IMR-90 (cell line): ENCODE data around the gene CALN1. TPM values are rescaled to one million over a fixed set of nuclear protein-coding genes. Genes with fewer than 3 reads are reported as not detected.

Source experiments
- ATAC-seq: fragments of 200-7000 bp; cut with Tn5 transposase; 2 replicates; pipeline ENCODE4 v1.9.1; 2020; ENCODE audit warnings: low read depth, mild to moderate bottlenecking, moderate library complexity
- BruUV-seq: library from RNA; stranded (reverse); fragments of 400-500 nt; replicated peaks from 2 replicates; lab custom pipeline; 2021; lab: Mats Ljungman, UMichigan
- CTCF ChIA-PET: fragments of 300-600 bp; formaldehyde crosslinking; extraction: SDS; loops from one replicate; lab custom pipeline; 2021; ENCODE audit warnings: antibody characterized with exemption; lab: Yijun Ruan, JAX
- POLR2A ChIA-PET: fragments of 300-600 bp; sonication (Branson Sonifier 250); formaldehyde crosslinking; loops from one replicate; lab custom pipeline; 2022; ENCODE audit warnings: antibody characterized with exemption; ENCODE audit not compliant: unreplicated experiment; lab: Charles Lee
- DNase-seq: peaks from one replicate; pipeline ENCODE4 v3.0.0; 2013
- H2AFZ ChIP-seq: replicated peaks from 2 replicates; pipeline ENCODE3; 2013; ENCODE audit warnings: low read length, mild to moderate bottlenecking; ENCODE audit not compliant: poor library complexity
- H2AK5ac ChIP-seq: 2 replicates; pipeline ENCODE4 v1.6.1; 2013; ENCODE audit warnings: low read depth, low read length, inconsistent platforms
- H2AK9ac ChIP-seq: replicated peaks from 2 replicates; pipeline ENCODE3; 2013; ENCODE audit warnings: mild to moderate bottlenecking, low read depth, low read length, moderate library complexity; ENCODE audit not compliant: poor library complexity
- H2BK120ac ChIP-seq: 2 replicates; pipeline ENCODE4 v1.6.1; 2013; ENCODE audit warnings: low read depth, low read length, inconsistent platforms
- H2BK15ac ChIP-seq: 3 replicates; pipeline ENCODE4 v1.6.1; 2013; ENCODE audit warnings: low read depth, low read length, inconsistent platforms
- H2BK20ac ChIP-seq: 2 replicates; pipeline ENCODE4 v1.6.1; 2013; ENCODE audit warnings: low read depth, mild to moderate bottlenecking, inconsistent platforms, low read length, moderate library complexity
- H2BK5ac ChIP-seq: 2 replicates; pipeline ENCODE4 v1.6.1; 2013; ENCODE audit warnings: mild to moderate bottlenecking, low read depth, low read length, inconsistent platforms; ENCODE audit not compliant: poor library complexity, severe bottlenecking
- H3K14ac ChIP-seq: replicated peaks from 2 replicates; pipeline ENCODE4 v1.6.1; 2013; ENCODE audit warnings: low read depth, low read length, inconsistent platforms
- H3K18ac ChIP-seq: 2 replicates; pipeline ENCODE4 v1.6.1; 2013; ENCODE audit warnings: low read depth, low read length, control low read depth
- H3K23ac ChIP-seq: 2 replicates; pipeline ENCODE4 v1.6.1; 2013; ENCODE audit warnings: low read depth, low read length, inconsistent platforms
- H3K27ac ChIP-seq: 2 replicates; pipeline ENCODE4 v1.5.1; 2013; ENCODE audit warnings: mild to moderate bottlenecking, control low read depth, low read length; ENCODE audit not compliant: insufficient read depth
- H3K27me3 ChIP-seq: 2 replicates; pipeline ENCODE4 v1.6.1; 2013; ENCODE audit warnings: low read length; ENCODE audit not compliant: control insufficient read depth, insufficient read depth
- H3K36me3 ChIP-seq: 2 replicates; pipeline ENCODE4 v1.6.1; 2013; ENCODE audit warnings: low read length, mixed read lengths; ENCODE audit not compliant: control insufficient read depth, insufficient read depth
- H3K4ac ChIP-seq: 2 replicates; pipeline ENCODE4 v1.6.1; 2013; ENCODE audit warnings: low read depth, low read length, inconsistent platforms
- H3K4me1 ChIP-seq: 2 replicates; pipeline ENCODE4 v1.6.1; 2013; ENCODE audit warnings: low read length, mixed read lengths; ENCODE audit not compliant: control insufficient read depth, insufficient read depth
- H3K4me2 ChIP-seq: 2 replicates; pipeline ENCODE4 v1.6.1; 2013; ENCODE audit warnings: low read depth, mild to moderate bottlenecking, control low read depth, low read length, moderate library complexity
- H3K4me3 ChIP-seq: 2 replicates; pipeline ENCODE4 v1.5.1; 2013; ENCODE audit warnings: low read depth, mild to moderate bottlenecking, control low read depth, low read length, moderate library complexity; ENCODE audit not compliant: insufficient read depth
- H3K56ac ChIP-seq: 2 replicates; pipeline ENCODE4 v1.6.1; 2013; ENCODE audit warnings: low read length, inconsistent platforms; ENCODE audit not compliant: insufficient read depth; ENCODE audit errors: extremely low read depth
- H3K79me1 ChIP-seq, 2 experiments: 2 replicates each; pipeline ENCODE4 v1.6.1; 2013; ENCODE audit warnings: low read length in 2 of 2, inconsistent platforms in 1 of 2, low read depth in 1 of 2
- H3K9ac ChIP-seq: 2 replicates; pipeline ENCODE4 v1.6.1; 2013; ENCODE audit warnings: low read depth, low read length, control low read depth
- H3K9me1 ChIP-seq: 2 replicates; pipeline ENCODE4 v1.6.1; 2013; ENCODE audit warnings: low read length, inconsistent platforms; ENCODE audit not compliant: insufficient read depth
- H3K9me3 ChIP-seq: 2 replicates; pipeline ENCODE4 v1.6.1; 2013; ENCODE audit warnings: low read length; ENCODE audit not compliant: control insufficient read depth, insufficient read depth
- H4K20me1 ChIP-seq: 2 replicates; pipeline ENCODE4 v1.6.1; 2013; ENCODE audit warnings: low read length, inconsistent platforms; ENCODE audit not compliant: insufficient read depth
- H4K5ac ChIP-seq: 2 replicates; pipeline ENCODE4 v1.6.1; 2013; ENCODE audit warnings: mild to moderate bottlenecking, low read depth, low read length, control low read depth
- H4K8ac ChIP-seq, 2 experiments: 2 replicates each; pipeline ENCODE4 v1.6.1; 2013; ENCODE audit warnings: low read depth in 2 of 2, low read length in 2 of 2, control low read depth in 1 of 2, inconsistent platforms in 1 of 2
- H4K91ac ChIP-seq: 2 replicates; pipeline ENCODE4 v1.6.1; 2013; ENCODE audit warnings: low read depth, low read length, inconsistent platforms; ENCODE audit not compliant: insufficient read depth
- BHLHE40 ChIP-seq: fragments of 150-350 bp; IDR thresholded peaks from 2 replicates; pipeline ENCODE4 v1.6.1; 2016; ENCODE audit warnings: mild to moderate bottlenecking, low read depth, low read length
- CEBPB ChIP-seq: IDR thresholded peaks from 2 replicates; pipeline ENCODE4 v1.6.1; 2012; ENCODE audit warnings: low read depth, low read length, improper control_type of control experiment
- CHD1 ChIP-seq: IDR thresholded peaks from 2 replicates; pipeline ENCODE4 v1.6.1; 2012; ENCODE audit warnings: low read depth, low read length, improper control_type of control experiment
- FOS ChIP-seq: fragments of 150-350 bp; IDR thresholded peaks from 2 replicates; pipeline ENCODE4 v1.6.1; 2016; ENCODE audit warnings: low read depth, low read length
- MAFK ChIP-seq: IDR thresholded peaks from 2 replicates; pipeline ENCODE4 v1.6.1; 2012; ENCODE audit warnings: low read depth, low read length, improper control_type of control experiment
- MAZ ChIP-seq: IDR thresholded peaks from 2 replicates; pipeline ENCODE4 v1.6.1; 2012; ENCODE audit warnings: low read depth, mild to moderate bottlenecking, low read length, improper control_type of control experiment, moderate library complexity, borderline replicate concordance
- MXI1 ChIP-seq: IDR thresholded peaks from 2 replicates; pipeline ENCODE4 v1.6.1; 2012; ENCODE audit warnings: low read depth, mild to moderate bottlenecking, low read length, moderate library complexity, borderline replicate concordance
- NFE2L2 ChIP-seq: fragments of 150-350 bp; IDR thresholded peaks from 2 replicates; pipeline ENCODE4 v1.6.1; 2016; ENCODE audit warnings: low read depth, mild to moderate bottlenecking, low read length
- POLR2A ChIP-seq: IDR thresholded peaks from 2 replicates; pipeline ENCODE4 v1.6.1; 2012; ENCODE audit warnings: mild to moderate bottlenecking, low read depth, low read length
- RAD21 ChIP-seq: IDR thresholded peaks from 2 replicates; pipeline ENCODE4 v1.6.1; 2012; ENCODE audit warnings: low read length, improper control_type of control experiment
- RCOR1 ChIP-seq: IDR thresholded peaks from 2 replicates; pipeline ENCODE4 v1.6.1; 2012; ENCODE audit warnings: mild to moderate bottlenecking, low read length, improper control_type of control experiment; ENCODE audit not compliant: insufficient replicate concordance
- RFX5 ChIP-seq: IDR thresholded peaks from 2 replicates; pipeline ENCODE4 v1.8.0; 2012; ENCODE audit warnings: low read depth, mild to moderate bottlenecking, low read length, moderate library complexity
- SMC3 ChIP-seq: fragments of 150-350 bp; IDR thresholded peaks from 2 replicates; pipeline ENCODE4 v1.6.1; 2016; ENCODE audit warnings: low read depth, mild to moderate bottlenecking, antibody characterized with exemption, low read length, moderate library complexity
- dilution Hi-C: fragments of 300-500 bp; cut with HindIII; formaldehyde crosslinking; loops from one replicate; pipeline ENCODE4 v1.14.3; 2018; ENCODE audit warnings: low sequenced_read_pairs; ENCODE audit not compliant: unreplicated experiment
- in situ Hi-C: fragments of 300-500 bp; cut with MboI; formaldehyde crosslinking; loops from 3 replicates; pipeline ENCODE4 v1.14.3; 2019; ENCODE audit warnings: low sequenced_read_pairs, inconsistent platforms, mixed read lengths
- intact Hi-C: fragments of 100-400 bp; cut with micrococcal nuclease; formaldehyde crosslinking; loops from 2 replicates; pipeline ENCODE4 v1.10.0; 2022
- polyA plus RNA-seq, 3 experiments: library from polyadenylated mRNA; depleted of rRNA; stranded (reverse); fragments of >200 nt; gene quantifications; 2 replicates each; pipeline ENCODE4 v1.2.3, GENCODE V29; 2012; ENCODE audit warnings: low replicate concordance in 1 of 3
- total RNA-seq: library from RNA; depleted of rRNA; stranded (reverse); fragments of >200 nt; gene quantifications from 2 replicates; pipeline ENCODE4 v1.2.3, GENCODE V29; 2012
- TF ChIP-seq, protein P1 (sequence below): conservative IDR thresholded peaks from 2 replicates; pipeline ENCODE4 v1.5.1; 2012; ENCODE audit warnings: mild to moderate bottlenecking, low read depth, low read length, improper control_type of control experiment
- TF ChIP-seq, protein P2 (sequence below): fragments of 150-350 bp; IDR thresholded peaks from 2 replicates; pipeline ENCODE4 v1.6.1; 2017; ENCODE audit warnings: mild to moderate bottlenecking, antibody characterized with exemption, low read length, low read depth
- TF ChIP-seq, protein P3 (sequence below): fragments of 150-350 bp; IDR thresholded peaks from 2 replicates; pipeline ENCODE4 v1.6.1; 2016; ENCODE audit warnings: low read depth, mild to moderate bottlenecking, low read length, moderate library complexity, borderline replicate concordance

The CALN1 gene
- total and polyA plus RNA-seq, 2 of the 4 experiments (the other 2 are of a cell fraction): not detected

DNA sequence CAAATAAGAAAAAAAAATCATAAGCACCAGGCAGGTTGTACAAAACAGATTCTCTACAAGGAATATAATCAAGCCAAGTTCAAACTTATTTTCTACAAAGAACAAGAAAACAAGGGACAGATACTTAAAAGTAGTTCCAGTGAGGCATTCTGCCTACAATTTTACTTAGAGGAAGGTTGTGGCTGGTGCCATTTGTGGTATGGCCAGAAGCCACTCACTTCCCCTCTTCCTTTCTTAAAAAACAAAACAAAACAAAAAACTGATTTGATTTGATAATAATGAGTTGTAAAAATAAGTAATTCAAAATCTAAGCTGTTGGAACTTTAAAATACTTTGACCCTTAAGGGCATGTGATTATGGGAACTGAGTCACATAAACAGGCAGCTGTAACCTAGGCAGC lies 420.6 kb downstream of the CALN1 start:
- dilution Hi-C loops (no loop called here), in situ Hi-C loops (no loop called here), intact Hi-C loops (no loop called here)
- Histone ChIP-seq H2BK20ac (no peak overlapping the region), H3K9ac (no peak overlapping the region), H3K4me2 (no peak overlapping the region), H3K56ac (no peak overlapping the region), H4K20me1 (no peaks in the 10 kb centered on the region), H3K4me1 (no peaks in the 10 kb centered on the region), H2BK15ac (no peak overlapping the region), H2BK5ac (no peak overlapping the region), H4K91ac (no peak overlapping the region), H2AK5ac (no peak overlapping the region), H3K27ac (no peak overlapping the region), H3K4ac (no peak overlapping the region), H3K36me3 (no peaks in the 10 kb centered on the region), H2BK120ac (no peak overlapping the region), H2AK9ac (no peak overlapping the region), H3K4me3 (no peak overlapping the region), H3K27me3 (no peaks in the 10 kb centered on the region), H4K8ac (no peak overlapping the region), H3K18ac (no peak overlapping the region), H3K9me3 (peaks cover 15% of the 10 kb centered on the region), H3K23ac (no peak overlapping the region), H3K79me1 (no peaks in the 10 kb centered on the region), H4K5ac (no peak overlapping the region), H3K9me1 (no peaks in the 10 kb centered on the region), H2AFZ (no peak overlapping the region), H3K14ac (no peak overlapping the region)
- ATAC-seq (no peak), DNase-seq (no peak)
- no TSS peak for BruUV-seq
- CTCF ChIA-PET: no interaction called here
- TF ChIP-seq FOS (no peak), RFX5 (no peak), RAD21 (no peak), MAZ (no peak), CHD1 (no peak), CEBPB (no peak), POLR2A (no peak), MAFK (no peak), NFE2L2 (no peak), MXI1 (no peak), BHLHE40 (no peak), RCOR1 (no peak), SMC3 (no peak)
- TF ChIP-seq, protein P1, sequence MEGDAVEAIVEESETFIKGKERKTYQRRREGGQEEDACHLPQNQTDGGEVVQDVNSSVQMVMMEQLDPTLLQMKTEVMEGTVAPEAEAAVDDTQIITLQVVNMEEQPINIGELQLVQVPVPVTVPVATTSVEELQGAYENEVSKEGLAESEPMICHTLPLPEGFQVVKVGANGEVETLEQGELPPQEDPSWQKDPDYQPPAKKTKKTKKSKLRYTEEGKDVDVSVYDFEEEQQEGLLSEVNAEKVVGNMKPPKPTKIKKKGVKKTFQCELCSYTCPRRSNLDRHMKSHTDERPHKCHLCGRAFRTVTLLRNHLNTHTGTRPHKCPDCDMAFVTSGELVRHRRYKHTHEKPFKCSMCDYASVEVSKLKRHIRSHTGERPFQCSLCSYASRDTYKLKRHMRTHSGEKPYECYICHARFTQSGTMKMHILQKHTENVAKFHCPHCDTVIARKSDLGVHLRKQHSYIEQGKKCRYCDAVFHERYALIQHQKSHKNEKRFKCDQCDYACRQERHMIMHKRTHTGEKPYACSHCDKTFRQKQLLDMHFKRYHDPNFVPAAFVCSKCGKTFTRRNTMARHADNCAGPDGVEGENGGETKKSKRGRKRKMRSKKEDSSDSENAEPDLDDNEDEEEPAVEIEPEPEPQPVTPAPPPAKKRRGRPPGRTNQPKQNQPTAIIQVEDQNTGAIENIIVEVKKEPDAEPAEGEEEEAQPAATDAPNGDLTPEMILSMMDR: no peak
- TF ChIP-seq, protein P2, sequence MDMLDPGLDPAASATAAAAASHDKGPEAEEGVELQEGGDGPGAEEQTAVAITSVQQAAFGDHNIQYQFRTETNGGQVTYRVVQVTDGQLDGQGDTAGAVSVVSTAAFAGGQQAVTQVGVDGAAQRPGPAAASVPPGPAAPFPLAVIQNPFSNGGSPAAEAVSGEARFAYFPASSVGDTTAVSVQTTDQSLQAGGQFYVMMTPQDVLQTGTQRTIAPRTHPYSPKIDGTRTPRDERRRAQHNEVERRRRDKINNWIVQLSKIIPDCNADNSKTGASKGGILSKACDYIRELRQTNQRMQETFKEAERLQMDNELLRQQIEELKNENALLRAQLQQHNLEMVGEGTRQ: no peak
- TF ChIP-seq, protein P3, sequence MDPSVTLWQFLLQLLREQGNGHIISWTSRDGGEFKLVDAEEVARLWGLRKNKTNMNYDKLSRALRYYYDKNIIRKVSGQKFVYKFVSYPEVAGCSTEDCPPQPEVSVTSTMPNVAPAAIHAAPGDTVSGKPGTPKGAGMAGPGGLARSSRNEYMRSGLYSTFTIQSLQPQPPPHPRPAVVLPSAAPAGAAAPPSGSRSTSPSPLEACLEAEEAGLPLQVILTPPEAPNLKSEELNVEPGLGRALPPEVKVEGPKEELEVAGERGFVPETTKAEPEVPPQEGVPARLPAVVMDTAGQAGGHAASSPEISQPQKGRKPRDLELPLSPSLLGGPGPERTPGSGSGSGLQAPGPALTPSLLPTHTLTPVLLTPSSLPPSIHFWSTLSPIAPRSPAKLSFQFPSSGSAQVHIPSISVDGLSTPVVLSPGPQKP: no peak
- POLR2A ChIA-PET: no interaction called here
